Stomach (tissue), 4 donors: ENCODE results near the gene LAMC2.

Source experiments
- CTCF ChIP-seq, 7 experiments: fragments of 450-650 bp in 4 of 7; fragments of 200-600 bp in 3 of 7; sonication (generic) in 3 of 7; IDR thresholded peaks; one replicate each; pipeline ENCODE4 v1.5.1; 2016 to 2019; ENCODE audit warnings: antibody characterized with exemption in 7 of 7, control low read depth in 2 of 7, mild to moderate bottlenecking in 1 of 7
- EP300 ChIP-seq: sonication (generic); formaldehyde crosslinking; IDR thresholded peaks from one replicate; pipeline ENCODE4 v1.6.1; 2017; ENCODE audit warnings: antibody characterized with exemption
- POLR2A ChIP-seq, 4 donors: fragments of 450-650 bp; IDR thresholded peaks; one replicate each; pipeline ENCODE4 v1.6.1; 2016; ENCODE audit warnings: antibody characterized with exemption in 4 of 4, control low read depth in 2 of 4, mild to moderate bottlenecking in 1 of 4, moderate library complexity in 1 of 4
- POLR2AphosphoS5 ChIP-seq, 3 donors: sonication (generic); formaldehyde crosslinking; IDR thresholded peaks; one replicate each; pipeline ENCODE4 v1.6.1; 2016; ENCODE audit warnings: antibody characterized with exemption in 3 of 3

GRCh38 chr1:183186841-183187240 lies 777 bp downstream of the LAMC2 start:
- TF ChIP-seq CTCF (IDR thresholded peaks at IDR 0.05) = no peak
- TF ChIP-seq POLR2A (IDR thresholded peaks at IDR 0.05) = no peak
- TF ChIP-seq POLR2AphosphoS5 (IDR thresholded peaks at IDR 0.05) = no peak
- TF ChIP-seq EP300 = no peak
